Superior temporal gyrus (tissue), 1 donor: ENCODE measurements around the gene ARL5C.

Experiments
- DNase-seq: peaks from one replicate; pipeline ENCODE4 v3.0.0-alpha.2; 2016; ENCODE audit errors: extremely low spot score

Gene ARL5C

DNA sequence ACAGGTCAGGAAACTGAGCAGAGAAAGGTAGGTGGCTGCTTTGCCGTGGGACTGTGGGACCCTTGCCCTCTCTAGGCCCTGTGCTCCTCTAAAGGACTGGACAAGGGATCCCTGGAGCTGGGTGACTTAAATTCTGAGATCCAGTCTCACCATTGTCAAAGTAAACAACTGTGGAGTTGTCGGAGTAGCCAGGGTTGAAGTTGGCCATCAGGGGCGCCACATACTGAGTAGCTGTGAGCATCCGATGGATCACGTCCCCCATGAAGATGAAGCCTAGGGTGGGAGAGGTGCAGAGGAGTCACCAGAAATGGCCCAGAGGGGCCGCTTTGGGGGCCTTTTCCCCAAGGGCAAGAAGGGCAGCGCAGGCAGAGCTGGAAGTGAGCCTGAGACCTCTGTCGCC lies 58.0 kb downstream of the ARL5C start:
- no peak for DNase-seq

DNA sequence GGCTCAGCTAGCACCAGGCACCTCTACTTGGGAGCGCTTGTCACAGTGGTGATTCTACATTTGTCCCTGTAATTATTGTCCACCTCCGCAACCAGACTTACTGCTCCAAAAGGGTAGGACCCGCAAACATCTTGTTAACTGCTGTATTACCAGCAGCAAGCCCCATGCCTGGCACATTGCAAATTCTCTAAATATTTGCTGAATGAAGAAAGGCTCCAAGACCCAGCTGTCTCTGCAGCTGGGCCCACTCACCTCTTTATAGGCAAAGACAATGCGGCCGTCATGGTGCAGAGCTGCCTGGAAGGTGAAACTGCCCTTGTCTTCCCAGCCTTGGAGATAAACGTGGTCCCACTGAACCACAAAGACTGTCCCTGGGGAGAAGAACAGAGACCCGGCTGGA lies 58.8 kb downstream of the ARL5C start:
- DNase-seq = no peak
